Stimulated activated CD8-positive, alpha-beta memory T cell treated with anti-CD3 and anti-CD28 coated beads, Interleukin-2, amount 100 ng/mL, for 1 hour (primary cell): ENCODE data around the gene FKBP4.

Source experiments
- DNase-seq, 2 donors: peaks; one replicate each; pipeline ENCODE4 v3.0.0-alpha.2; 2020; ENCODE audit warnings: low read depth in 2 of 2

Gene FKBP4

GRCh38 chr12:2813214-2814185, 18.7 kb downstream of the FKBP4 start:
- peak in 1 of 2 donors; percentile 28 for DNase-seq

DNA sequence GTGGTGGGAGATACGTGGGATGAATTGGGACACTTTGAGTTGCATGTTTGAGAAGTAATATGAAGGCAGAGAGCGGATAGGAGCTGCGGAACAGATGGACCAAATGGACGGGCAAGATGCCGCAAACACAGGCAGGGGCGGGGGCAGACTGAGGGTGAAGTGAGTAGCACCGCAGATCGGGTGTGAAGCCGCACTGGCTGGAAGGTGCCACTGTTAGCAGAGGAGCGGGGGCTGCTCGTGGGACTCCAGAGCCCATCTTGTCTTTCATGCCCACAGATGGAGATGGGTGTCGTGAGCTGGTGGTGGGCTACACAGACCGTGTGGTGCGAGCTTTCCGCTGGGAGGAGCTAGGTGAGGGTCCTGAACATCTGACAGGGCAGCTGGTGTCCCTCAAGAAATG, 25.0 kb downstream of the FKBP4 start:
- no peak for DNase-seq

GRCh38 chr12:2820432-2820831, 25.7 kb downstream of the FKBP4 start:
- no peak for DNase-seq

DNA sequence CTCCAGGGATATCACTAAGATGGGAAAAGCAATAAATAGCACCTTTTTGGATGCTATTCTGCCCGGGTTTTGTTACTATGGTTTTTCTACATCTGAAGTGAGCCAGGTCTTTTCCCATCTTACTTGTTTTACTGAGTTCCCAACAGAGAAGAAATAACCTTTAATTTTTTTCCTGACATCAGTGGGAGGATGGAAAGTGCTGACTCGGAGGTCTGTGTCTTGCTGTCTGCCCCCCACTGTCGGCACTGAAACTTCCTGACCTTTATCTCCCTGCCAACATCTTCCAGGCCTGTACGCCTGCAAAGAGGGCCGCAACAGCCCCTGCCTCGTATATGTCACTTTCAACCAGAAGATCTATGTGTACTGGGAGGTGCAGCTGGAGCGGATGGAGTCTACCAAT, 28.7 kb downstream of the FKBP4 start:
- DNase-seq = no peak

GRCh38 chr12:2824541-2824940, 29.8 kb downstream of the FKBP4 start:
- DNase-seq = no peak

DNA sequence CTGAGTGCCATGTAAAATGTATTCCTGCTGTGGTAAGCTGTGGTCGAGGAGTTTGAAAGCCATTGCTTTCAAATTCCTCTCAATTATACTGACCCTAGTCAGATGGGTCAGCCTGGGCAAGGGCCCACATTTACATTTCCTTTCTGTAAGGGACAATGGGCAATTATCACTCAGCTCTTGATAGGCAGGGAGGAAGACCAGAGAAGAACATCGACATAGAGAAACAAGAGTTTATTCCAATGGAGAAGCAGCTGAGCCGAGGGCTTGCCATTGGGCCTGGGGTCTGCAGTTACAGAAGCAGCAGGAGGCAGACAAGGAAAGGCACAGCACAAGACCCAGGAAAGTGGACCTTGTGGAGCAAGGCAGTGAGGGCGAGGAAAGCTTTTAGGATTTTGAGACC, 30.4 kb downstream of the FKBP4 start:
- DNase-seq = no peak

GRCh38 chr12:2826036-2826435, 31.3 kb downstream of the FKBP4 start:
- DNase-seq = no peak

GRCh38 chr12:2826721-2827515, 32.1 kb downstream of the FKBP4 start:
- no peak for DNase-seq

- DNase-seq = no peak
These were observed 34.5 kb downstream of the FKBP4 start for GRCh38 chr12:2829275-2829674.

DNA sequence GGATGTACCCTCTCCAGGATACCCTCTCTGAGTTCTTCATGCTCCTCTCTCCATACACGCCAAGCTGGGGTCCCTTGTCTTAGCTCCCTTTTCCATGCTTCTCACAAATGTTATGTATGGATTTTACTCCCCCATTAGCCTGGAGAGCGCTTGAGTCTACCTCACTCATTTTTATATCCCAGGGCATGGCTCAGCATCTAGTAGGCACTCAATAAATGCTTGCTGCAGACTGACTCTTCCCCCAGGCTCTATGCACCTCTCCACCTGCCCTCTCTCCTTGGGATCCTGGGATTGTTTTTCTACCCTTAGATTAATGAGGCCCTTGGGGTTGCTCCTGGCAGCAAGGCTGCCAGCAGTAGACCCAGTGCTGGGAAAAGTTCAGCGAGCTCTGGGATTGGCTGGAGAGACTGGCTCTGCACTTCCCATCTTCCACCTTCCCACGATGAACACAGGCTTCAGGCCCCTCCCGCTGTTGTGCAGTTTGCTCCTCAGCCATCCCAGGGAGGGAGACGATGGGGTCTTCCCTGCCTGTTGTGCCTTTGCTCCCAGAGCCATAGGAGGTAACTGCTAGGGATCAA, 37.9 kb downstream of the FKBP4 start:
- DNase-seq = no peak

- DNase-seq = no peak
These were observed 38.6 kb downstream of the FKBP4 start for GRCh38 chr12:2833327-2833726.

DNA sequence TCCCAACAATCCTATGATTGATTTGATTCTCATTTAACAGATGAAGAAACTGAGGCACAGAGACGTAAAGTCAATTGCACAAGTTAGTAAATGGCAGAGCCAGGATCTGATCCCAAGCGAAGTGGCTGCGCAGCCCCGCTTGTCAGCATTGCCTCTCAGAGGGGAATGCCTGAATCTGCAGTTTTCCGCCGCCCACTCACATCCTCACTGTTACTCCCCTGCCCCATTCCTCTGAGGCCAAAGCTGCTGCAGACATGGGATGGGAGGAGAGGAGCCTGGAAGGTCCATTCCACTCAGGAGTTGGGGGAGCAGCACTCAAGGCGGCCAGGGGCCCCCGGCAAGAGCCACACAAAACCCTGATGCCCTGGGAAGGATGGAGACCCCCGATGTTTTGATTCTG, 39.0 kb downstream of the FKBP4 start:
- DNase-seq = no peak

DNA sequence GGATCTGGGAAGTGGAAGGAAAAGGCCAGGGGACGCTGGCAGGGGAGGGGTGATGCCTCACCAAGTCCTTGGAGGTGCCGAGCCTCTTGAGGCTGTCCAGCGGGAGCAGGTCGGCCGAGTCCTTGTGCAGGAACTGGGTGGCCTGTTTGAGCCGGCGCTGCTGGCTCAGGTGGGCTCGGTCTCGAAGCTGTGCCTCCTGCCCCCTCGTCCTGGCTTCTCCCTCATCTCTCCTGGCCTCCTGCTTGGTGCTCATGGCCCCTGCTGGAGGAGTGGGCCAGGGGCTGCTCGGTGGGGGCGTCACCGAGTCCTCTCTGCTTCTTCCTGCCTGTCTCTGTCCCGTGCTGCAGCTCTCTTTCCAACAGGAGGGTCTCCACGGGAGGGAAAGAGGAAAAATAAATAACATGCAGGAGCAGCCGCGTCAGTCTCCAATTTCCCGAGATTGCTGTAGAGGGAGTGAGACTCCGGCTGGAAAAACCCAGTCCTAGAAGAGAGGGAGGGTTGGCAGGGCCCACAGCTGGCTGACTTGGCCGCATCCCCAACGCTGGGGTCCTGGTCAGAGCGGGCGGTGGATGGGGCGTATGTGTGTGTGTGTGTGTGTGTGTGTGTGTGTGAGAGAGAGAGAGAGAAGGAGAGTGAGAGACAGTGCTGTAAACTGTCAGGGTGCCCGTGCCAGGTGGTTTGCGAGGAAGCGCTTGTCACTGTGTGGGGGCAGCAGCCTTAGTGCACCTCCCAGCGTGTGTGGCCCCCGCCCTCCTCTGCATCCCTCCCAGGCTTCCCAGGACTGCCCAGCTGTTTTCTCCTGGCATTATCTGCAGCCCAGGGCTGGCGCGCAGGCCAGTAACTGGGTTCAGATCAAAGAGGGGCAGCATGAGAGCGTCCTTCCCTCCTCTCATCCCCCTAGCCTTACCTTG, 40.1 kb downstream of the FKBP4 start, which contains the start of gene NRIP2:
NRIP2 (minus strand) TSS at position 455 of the 911 bp plus-strand sequence; CDS start at position 403, 52 bp downstream.
- DNase-seq = no peak

DNA sequence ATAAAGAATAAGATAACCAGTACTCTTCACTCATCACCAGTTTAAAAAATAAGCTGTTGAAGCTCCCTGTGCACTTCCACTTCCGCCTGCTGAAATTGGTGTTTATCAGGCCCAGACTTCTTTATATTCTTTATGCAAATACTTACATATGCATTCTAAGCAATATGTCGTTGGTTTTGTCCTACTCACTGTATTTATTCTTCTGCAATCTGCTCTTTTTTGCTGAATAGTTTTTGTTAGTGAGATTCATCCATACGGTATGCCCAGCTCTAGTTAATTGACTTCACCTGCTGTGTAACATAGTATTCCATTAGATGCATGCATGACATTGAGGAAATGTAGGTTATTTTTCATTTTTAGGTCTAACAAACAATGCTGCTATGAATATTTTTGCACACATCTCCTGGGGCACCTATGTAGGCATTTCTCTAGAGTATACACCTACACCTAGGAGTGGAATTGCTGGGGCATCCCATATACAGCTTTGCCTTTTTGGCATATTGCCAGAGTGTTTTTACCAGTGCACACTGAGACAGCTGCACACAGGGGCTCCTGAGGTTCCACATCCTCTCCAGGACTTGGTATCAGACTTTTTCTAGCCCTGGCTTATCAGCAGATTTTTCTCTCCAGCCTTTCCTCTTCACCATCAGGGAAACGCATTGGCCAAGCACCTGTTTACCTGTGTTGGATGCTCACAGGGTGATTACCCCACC, 41.1 kb downstream of the FKBP4 start:
- DNase-seq = no peak

- DNase-seq = no peak
These were observed 41.8 kb downstream of the FKBP4 start for GRCh38 chr12:2836574-2836973.

DNA sequence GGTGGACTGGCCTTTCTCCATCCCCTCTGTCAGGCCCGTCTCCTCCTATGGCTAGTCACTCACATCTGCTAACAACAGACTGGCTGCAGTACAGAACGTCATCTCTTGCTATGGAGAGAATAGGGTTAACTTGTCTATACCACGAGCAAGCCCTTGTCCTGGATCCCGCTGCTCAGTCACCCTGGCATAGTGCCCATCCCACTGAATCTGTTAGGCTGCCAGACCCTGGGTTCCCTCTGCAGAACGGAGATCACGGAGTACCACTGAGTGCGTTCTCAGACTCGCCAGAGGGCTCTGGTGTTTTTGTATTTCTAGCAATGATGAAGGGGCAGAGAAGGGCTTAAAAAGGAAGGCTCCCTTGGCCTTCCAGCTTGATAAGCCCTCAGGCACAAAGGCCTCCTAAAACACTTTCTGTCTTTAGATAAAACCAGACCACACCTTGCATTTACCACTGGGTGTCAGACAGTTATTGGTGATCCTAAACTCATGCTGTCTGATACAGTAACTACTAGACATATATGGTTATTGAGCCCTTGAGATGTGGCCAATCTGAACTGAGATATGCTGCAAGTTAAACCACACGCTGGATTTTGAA, 46.4 kb downstream of the FKBP4 start:
- no peak for DNase-seq

GRCh38 chr12:2842948-2843347, 48.2 kb downstream of the FKBP4 start:
- no peak for DNase-seq

DNA sequence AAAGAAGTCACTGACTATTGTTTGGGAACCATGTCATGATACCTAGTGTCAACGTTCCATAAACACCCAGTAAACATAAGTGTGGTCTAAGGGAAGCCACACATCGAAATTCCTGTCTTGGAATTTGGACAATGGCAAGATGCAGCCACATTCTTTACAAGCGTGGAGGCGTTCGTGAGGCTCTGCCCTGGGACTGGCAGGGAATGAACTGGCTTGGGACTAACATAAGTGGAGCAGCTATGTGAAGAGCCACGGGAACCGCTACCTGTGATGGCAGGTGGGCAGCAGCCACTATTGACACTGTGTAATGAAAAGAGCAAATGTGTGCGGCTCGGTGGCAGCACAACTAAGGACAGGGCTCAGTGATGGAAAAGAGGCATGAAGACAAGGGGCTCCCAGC, 50.0 kb downstream of the FKBP4 start:
- no peak for DNase-seq

DNA sequence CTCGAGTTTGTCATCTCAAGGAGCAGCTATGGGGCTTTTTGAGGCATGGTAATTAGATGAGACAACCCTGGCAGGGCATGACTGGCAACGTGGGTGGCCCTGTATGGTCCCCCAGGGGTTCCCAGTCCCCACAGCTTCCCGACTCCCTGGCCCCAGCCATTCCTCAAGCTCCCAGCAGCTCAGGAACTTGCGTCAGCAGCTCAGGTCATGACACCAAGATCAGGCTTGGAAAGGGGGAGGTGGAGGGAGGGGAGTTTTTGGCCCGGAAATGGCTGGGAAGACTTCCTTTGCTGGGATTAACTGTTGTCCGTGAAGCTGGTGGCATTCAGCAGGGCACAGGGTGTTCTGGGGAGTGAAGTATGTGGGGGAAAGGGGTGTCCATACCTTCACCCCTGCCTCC, 50.5 kb downstream of the FKBP4 start:
- DNase-seq = no peak

GRCh38 chr12:2851931-2852330, 57.2 kb downstream of the FKBP4 start:
- DNase-seq = no peak
